ENCODE results near the gene ECPAS. TPM values are rescaled to one million over a fixed set of nuclear protein-coding genes. Genes with fewer than 3 reads are reported as not detected.
"Not testable (repeated sequence)": the region's sequence is repeated elsewhere in the genome, so short reads cannot be mapped to it uniquely, and the experiment has no call there.

ECPAS gene
- total RNA-seq, 1 donor from 2014 or later = 86.4 TPM

- TF ChIP-seq, protein P1, sequence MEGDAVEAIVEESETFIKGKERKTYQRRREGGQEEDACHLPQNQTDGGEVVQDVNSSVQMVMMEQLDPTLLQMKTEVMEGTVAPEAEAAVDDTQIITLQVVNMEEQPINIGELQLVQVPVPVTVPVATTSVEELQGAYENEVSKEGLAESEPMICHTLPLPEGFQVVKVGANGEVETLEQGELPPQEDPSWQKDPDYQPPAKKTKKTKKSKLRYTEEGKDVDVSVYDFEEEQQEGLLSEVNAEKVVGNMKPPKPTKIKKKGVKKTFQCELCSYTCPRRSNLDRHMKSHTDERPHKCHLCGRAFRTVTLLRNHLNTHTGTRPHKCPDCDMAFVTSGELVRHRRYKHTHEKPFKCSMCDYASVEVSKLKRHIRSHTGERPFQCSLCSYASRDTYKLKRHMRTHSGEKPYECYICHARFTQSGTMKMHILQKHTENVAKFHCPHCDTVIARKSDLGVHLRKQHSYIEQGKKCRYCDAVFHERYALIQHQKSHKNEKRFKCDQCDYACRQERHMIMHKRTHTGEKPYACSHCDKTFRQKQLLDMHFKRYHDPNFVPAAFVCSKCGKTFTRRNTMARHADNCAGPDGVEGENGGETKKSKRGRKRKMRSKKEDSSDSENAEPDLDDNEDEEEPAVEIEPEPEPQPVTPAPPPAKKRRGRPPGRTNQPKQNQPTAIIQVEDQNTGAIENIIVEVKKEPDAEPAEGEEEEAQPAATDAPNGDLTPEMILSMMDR (conservative IDR thresholded peaks at IDR 0.05) = no peak
- no peaks in the 10 kb centered on the region for H3K27me3 Mint-ChIP-seq (ENCODE audit: low read depth)
- no peak for DNase-seq (ENCODE audit: low read depth, low spot score)
- peaks cover 37% of the 10 kb centered on the region for H3K4me1 Mint-ChIP-seq
- H3K9me3 Mint-ChIP-seq = no peaks in the 10 kb centered on the region
- H3K4me3 Mint-ChIP-seq = no peak overlapping the region
- H3K36me3 Mint-ChIP-seq (ENCODE audit: low read depth) = peaks cover 13% of the 10 kb centered on the region
- no peak overlapping the region for H3K27ac Mint-ChIP-seq (ENCODE audit: unreplicated experiment)
These were observed 43.2 kb upstream of the ECPAS start for GRCh38 chr9:111527347-111527746.

DNA sequence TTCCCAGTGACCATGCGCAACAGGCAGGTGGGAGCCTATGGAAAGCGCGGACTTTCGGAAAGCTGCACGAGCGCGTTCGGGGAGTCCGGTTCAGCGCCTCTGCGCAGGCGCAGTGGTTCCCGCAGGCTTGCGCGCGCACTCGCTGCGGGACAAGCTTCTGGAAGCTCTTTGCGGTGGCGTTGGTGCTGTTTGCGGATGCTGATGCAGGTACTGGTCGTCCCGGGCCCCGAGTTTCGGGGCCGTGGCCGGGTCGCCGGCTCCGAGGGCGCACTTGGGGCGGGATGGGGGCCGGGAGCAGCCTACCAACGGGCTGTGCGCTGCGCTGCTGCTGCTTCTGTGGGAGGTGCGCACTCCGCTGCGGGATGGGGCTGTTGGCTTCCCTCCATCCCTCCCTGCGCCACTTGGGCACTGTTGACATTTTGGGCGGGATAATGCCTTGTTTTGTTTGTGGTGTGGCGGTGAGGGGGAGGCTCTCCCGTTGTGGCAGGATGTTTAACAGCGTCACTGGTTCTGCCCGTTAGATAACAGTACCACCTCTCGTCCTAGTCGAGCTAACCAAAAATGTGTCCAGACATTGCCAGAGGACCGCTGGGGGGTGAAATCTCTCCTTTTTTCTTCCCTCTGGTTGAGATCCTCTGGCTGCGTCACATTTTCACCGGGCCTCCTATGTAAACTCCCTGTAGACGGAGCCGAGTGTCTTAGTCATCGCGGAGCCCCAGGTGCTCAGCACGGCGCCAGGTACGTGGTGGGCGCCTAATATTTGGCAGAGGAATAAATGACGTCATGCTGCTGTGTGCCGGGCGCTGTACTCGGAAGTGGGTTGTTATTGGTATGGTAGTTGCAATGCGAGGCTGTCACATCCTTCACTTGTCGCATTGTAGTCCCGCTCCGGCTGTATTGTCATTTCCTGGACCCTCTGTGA lies 41.1 kb upstream of the ECPAS start, which contains the start of gene ZNF483:
Gene ZNF483, plus strand, starts transcription at position 124 of the 922 bp plus-strand sequence. CDS start 2,217 bp downstream, outside the sequence.
- Mint-ChIP-seq H3K4me3 (peak within 1 kb of the TSS; percentile 97), H3K27ac (ENCODE audit: unreplicated experiment) (peak within 1 kb of the TSS; percentile 12), H3K4me1 (peaks cover 36% of the 10 kb centered on the region), H3K36me3 (ENCODE audit: low read depth) (peaks cover 9% of the 10 kb centered on the region), H3K9me3 (no peaks in the 10 kb centered on the region), H3K27me3 (ENCODE audit: low read depth) (no peaks in the 10 kb centered on the region)
- peak; percentile 84 for DNase-seq (ENCODE audit: low read depth, low spot score)
- TF ChIP-seq, protein P1 (conservative IDR thresholded peaks at IDR 0.05) = no peak

GRCh38 chr9:111524731-111525055 lies 40.5 kb upstream of the ECPAS start:
- no peak for DNase-seq (ENCODE audit: low read depth, low spot score)
- Mint-ChIP-seq H3K27ac (ENCODE audit: unreplicated experiment) (no peak overlapping the region), H3K36me3 (ENCODE audit: low read depth) (peaks cover 6% of the 10 kb centered on the region), H3K9me3 (no peaks in the 10 kb centered on the region), H3K27me3 (ENCODE audit: low read depth) (no peaks in the 10 kb centered on the region), H3K4me3 (peak overlapping the region; percentile 97), H3K4me1 (peaks cover 30% of the 10 kb centered on the region)
- TF ChIP-seq, protein P1 (conservative IDR thresholded peaks at IDR 0.05) = no peak

DNA sequence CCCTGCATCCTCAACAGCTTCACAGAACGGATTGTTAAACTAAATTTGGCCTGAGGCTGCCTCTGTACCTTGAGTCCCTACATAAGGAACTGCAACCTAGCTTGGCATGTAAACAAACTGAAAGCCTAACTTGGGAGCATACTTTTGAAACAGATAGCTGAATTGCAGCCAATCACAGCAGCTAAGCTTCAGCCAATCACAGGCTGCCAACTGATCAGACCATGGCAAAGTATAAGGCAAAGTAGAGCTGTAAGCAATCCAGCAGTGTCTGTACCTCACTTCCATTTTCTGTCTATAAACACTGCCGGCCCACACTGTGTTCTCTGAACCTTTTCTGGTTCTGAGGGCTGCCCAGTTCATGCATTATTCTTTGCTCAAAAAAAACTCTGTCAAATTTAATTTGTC lies 31.9 kb upstream of the ECPAS start:
- no peaks in the 10 kb centered on the region for H3K4me1 Mint-ChIP-seq
- no peaks in the 10 kb centered on the region for H3K36me3 Mint-ChIP-seq (ENCODE audit: low read depth)
- no peak for DNase-seq (ENCODE audit: low read depth, low spot score)
- no peak overlapping the region for H3K4me3 Mint-ChIP-seq
- TF ChIP-seq, protein P1 (conservative IDR thresholded peaks at IDR 0.05) = no peak
- H3K27ac Mint-ChIP-seq (ENCODE audit: unreplicated experiment) = no peak overlapping the region
- H3K27me3 Mint-ChIP-seq (ENCODE audit: low read depth) = no peaks in the 10 kb centered on the region
- peaks cover 3% of the 10 kb centered on the region for H3K9me3 Mint-ChIP-seq

- Mint-ChIP-seq H3K9me3 (peaks cover 7% of the 10 kb centered on the region), H3K27ac (ENCODE audit: unreplicated experiment) (no peak overlapping the region), H3K4me3 (no peak overlapping the region), H3K4me1 (no peaks in the 10 kb centered on the region), H3K36me3 (ENCODE audit: low read depth) (peaks cover 3% of the 10 kb centered on the region), H3K27me3 (ENCODE audit: low read depth) (no peaks in the 10 kb centered on the region)
- TF ChIP-seq, protein P1 (conservative IDR thresholded peaks at IDR 0.05) = no peak
- no peak for DNase-seq (ENCODE audit: low read depth, low spot score)
These were observed 30.8 kb upstream of the ECPAS start for GRCh38 chr9:111514967-111515366.

DNA sequence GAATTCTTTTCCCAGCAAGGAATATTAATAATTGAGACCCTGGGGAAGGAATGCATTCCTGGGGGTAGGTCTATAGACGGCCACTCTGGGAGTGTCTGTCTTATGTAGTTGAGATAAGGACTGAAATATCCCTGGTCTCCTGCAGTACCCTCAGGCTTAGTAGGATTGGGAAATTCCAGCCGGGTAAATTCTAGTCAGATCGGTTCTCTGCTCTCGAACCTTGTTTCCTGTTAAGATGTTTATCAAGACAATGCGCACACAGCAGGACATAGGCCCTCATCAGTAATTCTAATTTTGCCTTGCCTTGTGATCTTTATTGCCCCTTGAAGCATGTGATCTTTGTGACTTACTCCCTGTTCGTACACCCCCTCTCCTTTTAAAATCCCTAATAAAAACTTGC lies 27.4 kb upstream of the ECPAS start:
- not testable (repeated sequence) for H3K4me1 Mint-ChIP-seq; H3K36me3 Mint-ChIP-seq (ENCODE audit: low read depth); H3K4me3 Mint-ChIP-seq; H3K9me3 Mint-ChIP-seq; DNase-seq (ENCODE audit: low read depth, low spot score); H3K27me3 Mint-ChIP-seq (ENCODE audit: low read depth); H3K27ac Mint-ChIP-seq (ENCODE audit: unreplicated experiment)
